Neural cell (in vitro differentiated cells): ENCODE results near the gene UNC5B. TPM values are rescaled to one million over a fixed set of nuclear protein-coding genes. Genes with fewer than 3 reads are reported as not detected.

ENCODE experiments used
- H2AFZ ChIP-seq: fragments of 200-600, 300-800 bp; sonication (generic), shearing (Covaris generic); 2 replicates; pipeline ENCODE4 v1.6.0; 2014; ENCODE audit warnings: low read depth, mild to moderate bottlenecking, antibody characterized with exemption, low read length, moderate library complexity
- H3F3A ChIP-seq: fragments of 200-600 bp; shearing (Covaris generic); 2 replicates; pipeline ENCODE4 v1.6.1; 2016; ENCODE audit warnings: mild to moderate bottlenecking, moderate library complexity, mixed read lengths, antibody characterized with exemption, low read length; ENCODE audit not compliant: insufficient read depth, poor library complexity, severe bottlenecking
- H3K27ac ChIP-seq: fragments of 200-600, 300-800 bp; sonication (generic), shearing (Covaris generic); 2 replicates; pipeline ENCODE4 v1.5.1; 2014; ENCODE audit warnings: mild to moderate bottlenecking, low read length, moderate library complexity
- H3K27me3 ChIP-seq: fragments of 300-800, 200-600 bp; sonication (generic), shearing (Covaris generic); 2 replicates; pipeline ENCODE4 v1.6.0; 2014; ENCODE audit warnings: mild to moderate bottlenecking, low read depth, low read length, moderate library complexity; ENCODE audit not compliant: insufficient read depth
- H3K36me3 ChIP-seq: fragments of 300-800, 200-600 bp; sonication (generic), shearing (Covaris generic); 2 replicates; pipeline ENCODE4 v1.5.1; 2014; ENCODE audit warnings: mild to moderate bottlenecking, antibody characterized with exemption, low read length, moderate library complexity; ENCODE audit not compliant: insufficient read depth
- H3K4me2 ChIP-seq: fragments of 300-800, 200-600 bp; sonication (generic), shearing (Covaris generic); 2 replicates; pipeline ENCODE4 v1.6.0; 2014; ENCODE audit warnings: mild to moderate bottlenecking, low read length
- H3K4me3 ChIP-seq: fragments of 300-800, 200-600 bp; sonication (generic), shearing (Covaris generic); 2 replicates; pipeline ENCODE4 v1.5.1; 2014; ENCODE audit warnings: mild to moderate bottlenecking, low read length, moderate library complexity
- H3K79me2 ChIP-seq: fragments of 200-600 bp; shearing (Covaris generic); replicated peaks from 2 replicates; pipeline ENCODE4 v1.6.0; 2014; ENCODE audit warnings: mild to moderate bottlenecking, low read length, moderate library complexity; ENCODE audit not compliant: insufficient read depth
- H3K9ac ChIP-seq: fragments of 300-800, 200-600 bp; sonication (generic), shearing (Covaris generic); 2 replicates; pipeline ENCODE4 v1.6.1; 2016; ENCODE audit warnings: mild to moderate bottlenecking, low read length, mixed read lengths
- H3K9me2 ChIP-seq: fragments of 200-600 bp; shearing (Covaris generic); 2 replicates; pipeline ENCODE4 v1.6.1; 2016; ENCODE audit warnings: mild to moderate bottlenecking, low read length, mixed read lengths; ENCODE audit not compliant: insufficient read depth
- H3K9me3 ChIP-seq: fragments of 200-600, 300-800 bp; sonication (generic), shearing (Covaris generic); 2 replicates; pipeline ENCODE4 v1.6.1; 2016; ENCODE audit warnings: mild to moderate bottlenecking, mixed run types, low read length, moderate library complexity, mixed read lengths
- H4K20me1 ChIP-seq: fragments of 200-600 bp; shearing (Covaris generic); 2 replicates; pipeline ENCODE4 v1.6.1; 2016; ENCODE audit warnings: mild to moderate bottlenecking, mixed run types; ENCODE audit not compliant: insufficient read depth
- CTCF ChIP-seq: fragments of 450-650 bp; IDR thresholded peaks from 2 replicates; pipeline ENCODE4 v1.5.1; 2014; ENCODE audit warnings: antibody characterized with exemption, mild to moderate bottlenecking, moderate library complexity; ENCODE audit not compliant: poor library complexity, severe bottlenecking
- EP300 ChIP-seq: fragments of 450-650 bp; conservative IDR thresholded peaks from 2 replicates; pipeline ENCODE4 v1.6.1; 2014; ENCODE audit warnings: antibody characterized with exemption, mild to moderate bottlenecking, moderate library complexity; ENCODE audit not compliant: poor library complexity, severe bottlenecking
- EZH2 ChIP-seq: fragments of 200-600, 300-800 bp; shearing (Covaris generic), sonication (generic); IDR thresholded peaks from 2 replicates; pipeline ENCODE4 v1.6.1; 2014; ENCODE audit warnings: antibody characterized with exemption, low read length, borderline replicate concordance, mild to moderate bottlenecking; ENCODE audit not compliant: insufficient read depth, poor library complexity, severe bottlenecking
- MXI1 ChIP-seq: fragments of 450-650 bp; conservative IDR thresholded peaks from 2 replicates; pipeline ENCODE4 v1.6.1; 2014; ENCODE audit warnings: antibody characterized with exemption, mild to moderate bottlenecking; ENCODE audit not compliant: poor library complexity, severe bottlenecking
- POLR2AphosphoS5 ChIP-seq: IDR thresholded peaks from 2 replicates; pipeline ENCODE4 v1.6.1; 2012
- RAD21 ChIP-seq: fragments of 450-650 bp; conservative IDR thresholded peaks from 2 replicates; pipeline ENCODE4 v1.6.1; 2014; ENCODE audit warnings: antibody characterized with exemption, mild to moderate bottlenecking, moderate library complexity
- SMC3 ChIP-seq: fragments of 450-650 bp; conservative IDR thresholded peaks from 2 replicates; pipeline ENCODE4 v1.6.1; 2014; ENCODE audit warnings: antibody characterized with exemption, mild to moderate bottlenecking, moderate library complexity; ENCODE audit not compliant: poor library complexity
- TAF1 ChIP-seq: IDR thresholded peaks from 2 replicates; pipeline ENCODE4 v1.6.1; 2012; ENCODE audit warnings: low read depth
- polyA plus RNA-seq: library from polyadenylated mRNA; depleted of rRNA; stranded (reverse); fragments of >200 nt; gene quantifications from 2 replicates; pipeline ENCODE4 v1.2.3, GENCODE V29; 2014
- TF ChIP-seq, protein P1 (sequence below): IDR thresholded peaks from 2 replicates; pipeline ENCODE4 v1.6.1; 2012; ENCODE audit warnings: borderline replicate concordance

UNC5B gene
- polyA plus RNA-seq, 1 donor from 2014 or later, result 2.0 TPM

DNA sequence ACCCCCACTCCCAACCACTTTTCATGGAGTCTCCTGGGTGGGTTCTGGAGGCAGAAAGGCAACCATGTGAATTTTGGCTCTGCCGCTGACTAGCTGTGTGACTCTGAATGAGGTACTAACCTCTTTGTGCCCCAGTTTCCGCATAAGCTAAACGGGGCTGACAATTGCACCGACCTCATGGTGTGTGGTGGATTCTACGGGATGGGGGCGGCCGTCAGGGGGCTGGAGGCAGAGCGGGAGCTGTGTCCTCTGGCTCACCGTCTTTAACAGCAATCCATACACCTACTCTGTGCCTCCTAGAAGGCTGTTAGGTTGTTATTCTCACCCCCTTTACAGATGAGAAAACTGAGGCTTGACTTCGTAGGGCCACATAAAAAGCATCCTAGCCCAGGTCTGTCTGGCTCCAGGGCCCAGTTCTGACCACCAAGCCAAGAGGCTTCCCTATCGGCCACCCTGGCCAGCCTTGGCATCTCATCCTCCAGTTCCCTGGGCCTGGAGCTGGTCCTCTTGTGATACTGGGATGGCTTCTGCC, 102.4 kb downstream of the UNC5B start:
- TF ChIP-seq TAF1 (no peak), MXI1 (no peak), SMC3 (no peak), EP300 (no peak)
- no peak overlapping the region for H3K27ac ChIP-seq
- H3K4me2 ChIP-seq, result no peak overlapping the region
- H3F3A ChIP-seq, result no peaks in the 10 kb centered on the region
- no peaks in the 10 kb centered on the region for H3K27me3 ChIP-seq
- no peaks in the 10 kb centered on the region for H3K9me3 ChIP-seq
- H4K20me1 ChIP-seq, result no peaks in the 10 kb centered on the region
- H3K9me2 ChIP-seq, result no peaks in the 10 kb centered on the region
- H3K79me2 ChIP-seq, result no peaks in the 10 kb centered on the region
- no peak overlapping the region for H2AFZ ChIP-seq
- H3K4me3 ChIP-seq, result peak overlapping the region; percentile 45
- no peaks in the 10 kb centered on the region for H3K36me3 ChIP-seq
- peak overlapping the region; percentile 9 for H3K9ac ChIP-seq

DNA sequence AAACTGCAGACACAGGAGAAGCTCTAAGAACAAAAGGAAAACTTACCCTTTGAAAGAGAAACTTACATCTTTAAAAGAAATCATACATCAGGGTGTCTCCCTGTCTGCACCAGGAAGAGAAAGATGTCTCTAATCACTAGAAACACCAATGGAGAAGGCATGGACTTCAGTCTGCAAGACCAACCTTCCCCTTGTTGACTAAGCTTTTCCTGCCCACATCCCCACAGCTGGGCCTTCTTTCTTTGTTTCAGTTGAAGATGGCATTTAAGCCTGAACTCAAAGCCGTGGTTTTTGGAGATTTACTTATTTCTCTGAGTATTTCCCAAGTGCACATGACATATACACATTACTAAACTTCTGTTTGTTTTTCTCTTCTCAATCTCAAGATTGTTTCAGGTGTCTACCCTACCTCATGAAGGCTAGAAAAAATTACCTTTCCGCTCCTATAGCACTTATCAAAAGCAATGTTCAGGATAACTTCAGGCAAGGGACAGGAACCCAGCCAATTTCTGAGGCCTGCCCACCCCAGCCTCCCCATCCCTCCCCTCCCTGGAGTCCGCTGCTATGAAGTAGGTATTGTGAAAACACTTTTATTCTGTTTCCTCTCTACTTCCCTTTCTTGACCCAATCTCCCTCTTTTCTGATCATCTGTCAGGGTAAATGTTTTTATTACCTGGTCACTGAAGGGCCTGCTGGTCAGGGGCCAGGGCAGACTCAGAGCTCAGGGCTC, 103.9 kb downstream of the UNC5B start:
- Histone ChIP-seq H3K9me3 (no peaks in the 10 kb centered on the region), H3K27ac (no peak overlapping the region), H3K4me2 (no peak overlapping the region), H3K79me2 (no peaks in the 10 kb centered on the region), H3K27me3 (no peaks in the 10 kb centered on the region), H3K9ac (no peak overlapping the region), H3K9me2 (no peaks in the 10 kb centered on the region), H3K4me3 (no peak overlapping the region), H3F3A (no peaks in the 10 kb centered on the region), H2AFZ (no peak overlapping the region), H3K36me3 (no peaks in the 10 kb centered on the region), H4K20me1 (no peaks in the 10 kb centered on the region)
- TF ChIP-seq EZH2 (no peak), EP300 (no peak), CTCF (no peak), TAF1 (no peak), RAD21 (no peak), SMC3 (no peak), MXI1 (no peak), POLR2AphosphoS5 (no peak)
- TF ChIP-seq, protein P1, sequence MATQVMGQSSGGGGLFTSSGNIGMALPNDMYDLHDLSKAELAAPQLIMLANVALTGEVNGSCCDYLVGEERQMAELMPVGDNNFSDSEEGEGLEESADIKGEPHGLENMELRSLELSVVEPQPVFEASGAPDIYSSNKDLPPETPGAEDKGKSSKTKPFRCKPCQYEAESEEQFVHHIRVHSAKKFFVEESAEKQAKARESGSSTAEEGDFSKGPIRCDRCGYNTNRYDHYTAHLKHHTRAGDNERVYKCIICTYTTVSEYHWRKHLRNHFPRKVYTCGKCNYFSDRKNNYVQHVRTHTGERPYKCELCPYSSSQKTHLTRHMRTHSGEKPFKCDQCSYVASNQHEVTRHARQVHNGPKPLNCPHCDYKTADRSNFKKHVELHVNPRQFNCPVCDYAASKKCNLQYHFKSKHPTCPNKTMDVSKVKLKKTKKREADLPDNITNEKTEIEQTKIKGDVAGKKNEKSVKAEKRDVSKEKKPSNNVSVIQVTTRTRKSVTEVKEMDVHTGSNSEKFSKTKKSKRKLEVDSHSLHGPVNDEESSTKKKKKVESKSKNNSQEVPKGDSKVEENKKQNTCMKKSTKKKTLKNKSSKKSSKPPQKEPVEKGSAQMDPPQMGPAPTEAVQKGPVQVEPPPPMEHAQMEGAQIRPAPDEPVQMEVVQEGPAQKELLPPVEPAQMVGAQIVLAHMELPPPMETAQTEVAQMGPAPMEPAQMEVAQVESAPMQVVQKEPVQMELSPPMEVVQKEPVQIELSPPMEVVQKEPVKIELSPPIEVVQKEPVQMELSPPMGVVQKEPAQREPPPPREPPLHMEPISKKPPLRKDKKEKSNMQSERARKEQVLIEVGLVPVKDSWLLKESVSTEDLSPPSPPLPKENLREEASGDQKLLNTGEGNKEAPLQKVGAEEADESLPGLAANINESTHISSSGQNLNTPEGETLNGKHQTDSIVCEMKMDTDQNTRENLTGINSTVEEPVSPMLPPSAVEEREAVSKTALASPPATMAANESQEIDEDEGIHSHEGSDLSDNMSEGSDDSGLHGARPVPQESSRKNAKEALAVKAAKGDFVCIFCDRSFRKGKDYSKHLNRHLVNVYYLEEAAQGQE, result no peak
